ENCODE results near the gene CHST11. TPM values are rescaled to one million over a fixed set of nuclear protein-coding genes. Genes with fewer than 3 reads are reported as not detected.

The CHST11 gene
- total RNA-seq, 4 donors from 2014 or later: 5.7 to 15.7 (median 7.1) TPM

DNA sequence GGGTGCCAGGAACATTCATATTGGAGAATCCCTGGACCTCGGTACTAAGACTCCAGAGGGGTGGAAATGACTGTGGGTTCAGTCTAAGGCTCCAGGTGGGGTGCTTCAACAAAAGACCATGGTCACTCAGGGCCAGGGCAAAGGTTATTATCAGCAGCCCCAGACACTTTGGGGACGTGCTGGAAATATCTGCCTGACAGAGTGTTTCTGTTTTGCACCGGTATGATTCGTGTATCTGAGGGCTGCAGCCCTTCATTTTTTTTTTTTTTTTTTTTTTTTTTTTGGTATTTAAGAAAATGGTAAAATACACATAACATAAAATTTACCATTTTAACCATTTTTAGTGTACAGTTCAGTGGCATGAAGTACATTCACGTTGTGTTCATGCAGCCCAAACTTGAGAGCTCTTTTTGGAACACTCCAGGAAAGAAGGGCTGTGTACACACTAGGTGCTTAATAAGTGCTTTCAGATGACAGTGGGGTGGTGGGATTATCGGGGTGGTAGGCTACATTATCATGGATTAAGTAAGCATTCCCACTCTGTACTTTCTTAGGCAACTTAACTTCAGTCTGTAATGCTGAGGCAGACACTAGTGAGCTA is 120.3 kb downstream of the CHST11 start:
- Histone ChIP-seq H3K36me3 (no peaks in the 10 kb centered on the region), H3K9me3 (no peaks in the 10 kb centered on the region), H3K4me1 (peaks cover 0 to 3% (median 0%) of the 10 kb centered on the region in 4 donors), H3K4me3 (no peak overlapping the region), H3K27me3 (no peaks in the 10 kb centered on the region), H3K27ac (replicated peaks in 1 of 4) (no peak overlapping the region)
- WGBS: 88% methylated on average over 6 of the region's 6 CpGs
- no peak for DNase-seq (ENCODE audit: extremely low spot score)
- TF ChIP-seq, protein P1, sequence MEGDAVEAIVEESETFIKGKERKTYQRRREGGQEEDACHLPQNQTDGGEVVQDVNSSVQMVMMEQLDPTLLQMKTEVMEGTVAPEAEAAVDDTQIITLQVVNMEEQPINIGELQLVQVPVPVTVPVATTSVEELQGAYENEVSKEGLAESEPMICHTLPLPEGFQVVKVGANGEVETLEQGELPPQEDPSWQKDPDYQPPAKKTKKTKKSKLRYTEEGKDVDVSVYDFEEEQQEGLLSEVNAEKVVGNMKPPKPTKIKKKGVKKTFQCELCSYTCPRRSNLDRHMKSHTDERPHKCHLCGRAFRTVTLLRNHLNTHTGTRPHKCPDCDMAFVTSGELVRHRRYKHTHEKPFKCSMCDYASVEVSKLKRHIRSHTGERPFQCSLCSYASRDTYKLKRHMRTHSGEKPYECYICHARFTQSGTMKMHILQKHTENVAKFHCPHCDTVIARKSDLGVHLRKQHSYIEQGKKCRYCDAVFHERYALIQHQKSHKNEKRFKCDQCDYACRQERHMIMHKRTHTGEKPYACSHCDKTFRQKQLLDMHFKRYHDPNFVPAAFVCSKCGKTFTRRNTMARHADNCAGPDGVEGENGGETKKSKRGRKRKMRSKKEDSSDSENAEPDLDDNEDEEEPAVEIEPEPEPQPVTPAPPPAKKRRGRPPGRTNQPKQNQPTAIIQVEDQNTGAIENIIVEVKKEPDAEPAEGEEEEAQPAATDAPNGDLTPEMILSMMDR (IDR thresholded peaks at IDR 0.05): no peak
- TF ChIP-seq EP300 (IDR thresholded peaks at IDR 0.05) (no peak), POLR2AphosphoS5 (IDR thresholded peaks at IDR 0.05) (no peak), POLR2A (IDR thresholded peaks at IDR 0.05; ENCODE audit: low read depth) (no peak)
- intact Hi-C loops (cut with DNase I): no loop called here

DNA sequence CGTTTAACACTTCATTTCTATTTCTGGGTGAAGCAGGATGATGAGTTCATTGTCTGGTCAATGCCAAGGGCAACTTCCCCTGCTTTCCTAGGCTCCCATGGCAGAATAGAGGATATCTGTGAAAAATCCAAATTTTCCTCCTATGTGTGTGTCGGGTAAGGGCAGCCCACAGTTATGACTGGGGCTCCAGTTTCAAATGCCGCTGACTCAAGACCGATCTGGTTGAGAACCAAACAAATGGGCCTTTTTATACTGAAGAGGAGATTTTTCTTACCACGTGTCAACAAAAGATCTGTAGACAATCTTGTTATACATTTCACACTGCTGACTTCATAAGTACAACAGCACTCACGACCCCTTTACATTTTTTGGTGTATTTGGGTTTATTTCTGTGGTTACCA is 120.8 kb downstream of the CHST11 start:
- Histone ChIP-seq H3K4me1 (peaks cover 0 to 3% (median 0%) of the 10 kb centered on the region in 4 donors), H3K27ac (replicated peaks in 1 of 4) (no peak overlapping the region), H3K4me3 (no peak overlapping the region), H3K36me3 (no peaks in the 10 kb centered on the region), H3K9me3 (no peaks in the 10 kb centered on the region), H3K27me3 (no peaks in the 10 kb centered on the region)
- 85% methylated on average over 6 of the region's 6 CpGs for WGBS
- no peak for DNase-seq (ENCODE audit: extremely low spot score)
- intact Hi-C loops (cut with DNase I): no loop called here
- TF ChIP-seq POLR2AphosphoS5 (IDR thresholded peaks at IDR 0.05) (no peak), EP300 (IDR thresholded peaks at IDR 0.05) (no peak), POLR2A (IDR thresholded peaks at IDR 0.05; ENCODE audit: low read depth) (no peak)
- TF ChIP-seq, protein P1 (IDR thresholded peaks at IDR 0.05): no peak

DNA sequence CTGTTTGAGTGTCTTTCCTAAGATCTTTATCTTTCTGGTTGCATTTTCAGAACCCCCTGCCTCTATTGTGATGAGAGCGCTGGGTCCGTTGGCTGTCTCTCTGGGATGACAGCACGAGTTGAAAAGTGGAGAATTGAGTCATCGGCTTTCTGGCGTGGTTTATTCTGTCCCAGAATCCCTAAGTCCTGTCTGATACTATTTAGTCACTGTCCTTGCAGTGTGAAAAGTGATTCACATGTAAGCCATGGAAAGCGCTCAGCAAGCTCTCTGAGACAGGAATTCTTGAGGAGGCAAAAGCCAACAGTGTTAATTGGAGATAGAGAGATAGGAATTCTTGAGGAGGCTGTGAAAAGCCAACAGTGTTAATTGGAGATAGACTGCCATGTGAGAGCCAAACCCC is 121.7 kb downstream of the CHST11 start:
- intact Hi-C loops (cut with DNase I): no loop called here
- 78% methylated on average over 6 of the region's 6 CpGs for WGBS
- peaks cover 0 to 3% (median 0%) of the 10 kb centered on the region in 4 donors for H3K4me1 ChIP-seq
- no peak for TF ChIP-seq EP300 (IDR thresholded peaks at IDR 0.05)
- no peak for TF ChIP-seq POLR2AphosphoS5 (IDR thresholded peaks at IDR 0.05)
- TF ChIP-seq, protein P1 (IDR thresholded peaks at IDR 0.05): no peak
- no peak for TF ChIP-seq POLR2A (IDR thresholded peaks at IDR 0.05; ENCODE audit: low read depth)
- H3K36me3 ChIP-seq: no peaks in the 10 kb centered on the region
- no peaks in the 10 kb centered on the region for H3K27me3 ChIP-seq
- no peaks in the 10 kb centered on the region for H3K9me3 ChIP-seq
- H3K4me3 ChIP-seq: no peak overlapping the region
- no peak for DNase-seq (ENCODE audit: extremely low spot score)
- no peak overlapping the region for H3K27ac ChIP-seq (replicated peaks in 1 of 4)

DNA sequence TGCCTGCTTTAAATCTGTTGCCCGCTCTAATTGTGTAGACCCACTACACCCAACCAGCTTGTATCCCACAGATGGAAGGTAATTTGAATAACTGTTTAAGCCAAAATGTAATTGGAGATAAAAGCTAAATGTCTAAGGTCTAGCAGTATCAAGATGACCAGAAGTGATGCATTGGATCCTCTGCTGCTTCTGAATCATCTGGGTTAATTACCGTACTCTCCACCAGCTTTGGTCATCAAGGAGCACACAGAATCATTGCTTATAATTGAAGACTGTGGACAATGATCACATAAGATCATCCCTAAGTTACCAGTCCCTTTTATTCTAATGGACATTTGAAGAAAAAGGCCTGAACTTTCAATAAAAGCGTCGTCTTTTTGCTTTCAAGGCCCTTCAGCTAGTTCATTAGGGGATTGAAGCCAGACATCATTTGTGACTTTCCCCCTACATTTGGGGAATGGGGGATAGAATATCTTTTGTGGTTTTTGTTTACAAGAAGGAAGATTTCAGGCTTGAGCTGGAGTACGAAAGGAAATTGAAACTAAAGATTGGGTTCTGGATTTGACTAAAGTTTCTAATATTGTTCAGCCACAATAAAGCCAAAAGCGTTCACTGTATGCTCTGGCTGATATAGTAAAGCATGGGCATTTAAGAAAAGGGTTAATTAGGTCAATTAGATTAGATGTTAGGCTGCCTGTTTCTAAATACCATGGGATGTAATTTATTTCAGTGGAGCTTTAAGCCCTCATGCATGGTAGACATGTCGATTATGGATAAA is 123.2 kb downstream of the CHST11 start:
- intact Hi-C loops (cut with DNase I): no loop called here
- no peak for TF ChIP-seq POLR2AphosphoS5 (IDR thresholded peaks at IDR 0.05)
- TF ChIP-seq, protein P1 (IDR thresholded peaks at IDR 0.05): no peak
- no peak for TF ChIP-seq POLR2A (IDR thresholded peaks at IDR 0.05; ENCODE audit: low read depth)
- no peak for TF ChIP-seq EP300 (IDR thresholded peaks at IDR 0.05)
- Histone ChIP-seq H3K9me3 (no peaks in the 10 kb centered on the region), H3K27ac (replicated peaks in 1 of 4) (no peak overlapping the region), H3K27me3 (no peaks in the 10 kb centered on the region), H3K4me3 (no peak overlapping the region), H3K4me1 (peaks cover 0 to 3% (median 0%) of the 10 kb centered on the region in 4 donors), H3K36me3 (no peaks in the 10 kb centered on the region)
- no peak for DNase-seq (ENCODE audit: extremely low spot score)
- WGBS: 79% methylated on average over 7 of the region's 7 CpGs

Measured in esophagus muscularis mucosa (tissue), 4 donors.